HG02981 (cell line): ENCODE results near the gene IL1RAPL1.
"Not testable (repeated sequence)": the region's sequence is repeated elsewhere in the genome, so short reads cannot be mapped to it uniquely, and the experiment has no call there.

Experiments used
- ATAC-seq: cut with Tn5 transposase; IDR thresholded peaks from one replicate; pipeline ENCODE4 v1.9.1; 2021; ENCODE audit warnings: mild to moderate bottlenecking, moderate library complexity; ENCODE audit not compliant: unreplicated experiment

Gene IL1RAPL1

DNA sequence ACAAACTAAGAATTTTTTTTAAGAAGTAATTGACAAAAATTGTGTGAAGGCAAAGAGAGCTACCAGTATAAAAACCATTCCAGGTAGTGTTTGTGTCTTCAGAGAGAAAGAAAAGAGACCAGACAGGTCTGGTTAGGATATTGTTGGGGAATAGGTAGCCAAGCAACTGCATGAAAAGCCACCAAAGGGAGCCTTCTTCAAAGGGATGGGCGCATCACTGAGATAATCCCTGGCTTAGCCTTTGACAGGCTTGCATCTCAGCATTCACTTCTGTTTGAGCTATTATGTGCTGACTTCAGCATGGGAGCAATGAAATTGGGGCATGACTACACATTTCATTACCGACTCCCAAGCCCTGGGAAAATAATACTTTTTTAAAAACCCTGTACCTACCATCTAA, 496.6 kb downstream of the IL1RAPL1 start:
- no peak for ATAC-seq

GRCh38 chrX:29090811-29091210, 503.6 kb downstream of the IL1RAPL1 start:
- ATAC-seq, result no peak

GRCh38 chrX:29107231-29107630, 520.0 kb downstream of the IL1RAPL1 start:
- ATAC-seq, result no peak

DNA sequence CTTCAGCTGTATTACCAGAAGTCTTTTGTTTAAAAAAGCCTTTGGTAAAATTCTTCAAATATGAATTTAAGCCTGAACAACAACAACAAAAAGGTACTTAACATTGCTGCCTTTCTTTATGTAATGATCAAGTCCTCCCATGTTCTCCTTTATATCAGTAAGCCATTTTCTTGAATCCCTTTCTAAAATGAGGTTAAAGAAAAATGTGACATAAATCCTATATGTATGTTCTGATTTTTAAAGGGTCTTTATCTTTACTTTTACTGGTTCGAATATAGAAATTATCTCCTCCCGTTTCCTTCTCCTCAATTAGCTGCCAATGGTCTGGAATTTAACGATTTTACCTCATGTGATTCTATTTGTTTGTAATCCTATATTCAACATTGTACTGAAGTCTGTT, 522.8 kb downstream of the IL1RAPL1 start:
- ATAC-seq, result no peak

DNA sequence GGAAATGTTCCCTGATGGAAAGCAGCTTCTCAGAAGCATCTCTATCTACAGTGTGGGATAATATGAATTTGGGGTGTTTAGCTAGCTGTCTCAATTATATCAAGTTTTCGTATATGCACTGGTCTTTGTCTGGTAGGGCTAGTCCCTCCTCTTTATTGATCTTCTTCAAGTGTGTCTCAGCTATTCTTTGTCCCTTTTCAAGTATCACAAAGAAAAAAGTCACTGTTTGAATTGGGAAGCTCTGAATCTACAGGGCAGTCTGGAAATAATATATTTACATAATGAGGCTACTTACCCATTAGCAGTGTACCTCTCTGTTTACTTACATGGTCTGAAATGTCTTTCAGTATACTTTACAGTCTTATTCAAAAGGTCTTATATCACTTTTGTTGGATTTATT, 526.0 kb downstream of the IL1RAPL1 start:
- no peak for ATAC-seq

GRCh38 chrX:29122817-29123216, 535.6 kb downstream of the IL1RAPL1 start:
- ATAC-seq, result not testable (repeated sequence)

- no peak for ATAC-seq
Observed at GRCh38 chrX:29130905-29131304, 543.7 kb downstream of the IL1RAPL1 start.

- ATAC-seq, result no peak
Observed at GRCh38 chrX:29136904-29137303, 549.7 kb downstream of the IL1RAPL1 start.

DNA sequence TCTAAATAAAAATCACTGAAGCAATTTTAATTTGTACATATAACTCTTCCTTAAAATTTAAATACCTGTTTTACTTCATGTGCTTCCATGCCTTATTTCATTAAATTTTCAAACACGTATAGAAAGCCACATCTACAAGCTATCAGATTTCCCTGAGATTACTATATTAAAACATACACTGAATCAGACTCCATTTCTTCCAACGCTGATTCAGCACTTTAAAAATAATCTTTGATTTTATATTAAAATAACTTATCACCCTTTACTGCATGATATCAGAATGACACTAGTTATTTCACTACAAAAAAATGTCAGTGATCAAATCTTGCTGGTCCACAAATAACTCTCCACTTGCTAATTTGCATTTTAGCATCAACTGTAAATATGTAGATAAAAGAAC, 550.8 kb downstream of the IL1RAPL1 start:
- ATAC-seq, result no peak

DNA sequence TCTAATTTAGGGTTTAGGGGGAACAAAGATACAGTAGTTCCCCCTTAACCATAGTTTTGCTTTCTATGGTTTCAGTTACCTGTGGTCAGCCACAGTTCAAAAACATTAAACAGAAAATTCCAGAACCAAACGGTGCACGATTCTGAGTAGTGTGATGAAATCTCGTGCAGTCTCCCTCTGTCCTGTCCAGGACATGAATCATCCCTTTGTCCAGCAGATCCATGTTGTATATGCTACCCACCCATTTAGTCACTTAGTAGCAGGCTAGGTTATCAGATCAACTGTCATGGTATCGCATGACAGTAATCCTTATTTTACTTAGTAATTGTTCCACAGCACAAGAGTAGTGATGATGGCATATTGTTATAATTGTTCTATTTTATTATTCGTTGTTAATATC, 556.1 kb downstream of the IL1RAPL1 start:
- ATAC-seq, result no peak

DNA sequence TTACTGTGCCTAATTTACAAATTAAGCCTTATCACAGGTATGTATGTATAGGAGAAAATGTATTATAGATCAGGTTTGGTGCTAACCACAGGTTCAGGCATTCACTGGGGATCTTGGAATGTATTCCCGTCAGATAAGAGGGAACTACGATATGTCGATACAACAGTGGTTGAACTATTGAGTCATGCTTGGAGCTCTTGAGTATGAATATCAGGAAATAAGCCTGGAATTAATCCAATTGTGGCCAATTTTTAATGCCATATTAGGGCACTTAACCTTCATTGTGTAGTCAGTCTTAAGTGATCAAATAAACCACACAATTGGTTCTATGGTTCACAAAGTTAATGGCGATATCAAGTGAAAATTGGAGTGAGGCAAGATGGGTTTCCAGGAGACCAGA, 556.5 kb downstream of the IL1RAPL1 start:
- ATAC-seq, result no peak

DNA sequence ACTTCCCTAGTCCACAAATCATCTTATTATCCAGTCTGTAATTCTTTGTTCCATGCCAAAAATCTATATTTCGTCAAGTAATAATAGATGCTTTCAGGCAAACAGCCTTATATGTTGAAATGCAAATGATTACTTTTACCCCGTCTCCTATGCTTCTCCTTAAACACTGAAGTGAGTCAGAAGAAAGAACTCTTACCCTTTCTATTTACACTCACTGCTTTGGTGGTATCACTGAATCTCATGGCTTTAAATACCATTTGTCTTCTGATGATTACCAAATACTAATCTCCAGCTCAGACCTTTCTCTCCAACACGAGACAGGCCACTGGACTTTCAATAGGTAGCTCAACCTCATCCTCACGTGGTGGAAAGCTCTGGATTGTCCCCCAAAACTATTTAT, 558.1 kb downstream of the IL1RAPL1 start:
- ATAC-seq, result no peak

GRCh38 chrX:29148511-29148910, 561.3 kb downstream of the IL1RAPL1 start:
- ATAC-seq, result no peak

DNA sequence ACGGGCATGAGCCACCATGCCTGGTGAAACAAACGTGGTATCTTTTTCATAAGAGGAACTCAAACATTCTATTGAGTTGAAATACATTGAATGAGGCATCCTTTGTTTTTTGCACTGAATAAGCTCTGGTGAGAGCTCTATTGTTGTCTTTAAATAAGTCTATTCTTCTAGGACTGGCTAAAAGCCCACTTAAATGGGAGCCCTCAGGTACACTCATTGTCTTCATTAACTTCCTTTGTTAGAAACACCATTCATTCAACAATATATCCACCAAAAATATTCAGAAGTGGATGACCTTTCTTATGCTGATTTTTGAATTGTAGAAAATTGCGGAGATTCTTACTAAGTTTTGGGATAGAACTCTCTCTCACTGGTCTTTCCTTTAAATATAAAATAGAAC, 568.0 kb downstream of the IL1RAPL1 start:
- ATAC-seq, result no peak

- ATAC-seq, result no peak
Observed at GRCh38 chrX:29172880-29173279, 585.6 kb downstream of the IL1RAPL1 start.

- ATAC-seq, result no peak
Observed at GRCh38 chrX:29187264-29187663, 600.0 kb downstream of the IL1RAPL1 start.

- ATAC-seq, result no peak
Observed at GRCh38 chrX:29196501-29196900, 609.3 kb downstream of the IL1RAPL1 start.

GRCh38 chrX:29215251-29215650, 628.0 kb downstream of the IL1RAPL1 start:
- no peak for ATAC-seq

DNA sequence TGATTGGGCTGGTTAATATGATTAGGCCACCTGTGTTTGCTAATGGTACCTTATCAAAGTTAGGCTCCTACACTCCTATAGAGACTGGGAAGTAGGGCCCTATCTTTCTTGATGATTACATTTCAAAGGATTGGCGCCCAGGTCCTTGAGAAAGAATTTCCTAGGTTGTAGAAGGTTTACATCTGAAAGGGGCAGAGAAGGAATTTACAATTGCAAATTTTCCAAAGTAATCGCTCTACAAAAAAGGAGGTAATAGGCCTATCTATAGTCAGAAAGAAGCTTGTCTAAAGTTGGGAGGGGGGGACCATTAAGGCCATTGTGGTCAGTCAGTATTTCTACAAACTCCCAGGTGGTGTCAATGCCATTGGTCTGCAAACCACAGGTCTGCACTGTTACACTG, 638.4 kb downstream of the IL1RAPL1 start:
- no peak for ATAC-seq

- ATAC-seq, result no peak
Observed at GRCh38 chrX:29229802-29230201, 642.6 kb downstream of the IL1RAPL1 start.

DNA sequence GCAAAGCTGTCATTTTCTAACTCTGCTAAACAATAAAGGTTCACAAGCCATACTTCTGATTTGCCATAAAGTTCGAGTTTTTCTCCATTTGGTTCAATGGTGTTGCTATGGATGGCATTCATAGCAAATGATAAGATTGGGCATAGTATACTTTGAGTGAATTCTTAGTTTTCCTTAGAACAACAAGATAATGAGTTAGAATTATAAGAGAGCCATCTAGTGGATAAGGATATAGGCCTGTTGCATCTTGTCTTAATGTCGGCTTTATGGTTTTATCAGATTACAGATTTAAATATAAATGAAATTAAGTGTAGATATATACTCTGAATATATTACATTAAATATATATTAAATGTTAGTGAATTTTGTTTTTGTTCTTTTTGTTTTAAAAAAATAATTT, 644.6 kb downstream of the IL1RAPL1 start:
- ATAC-seq, result no peak

DNA sequence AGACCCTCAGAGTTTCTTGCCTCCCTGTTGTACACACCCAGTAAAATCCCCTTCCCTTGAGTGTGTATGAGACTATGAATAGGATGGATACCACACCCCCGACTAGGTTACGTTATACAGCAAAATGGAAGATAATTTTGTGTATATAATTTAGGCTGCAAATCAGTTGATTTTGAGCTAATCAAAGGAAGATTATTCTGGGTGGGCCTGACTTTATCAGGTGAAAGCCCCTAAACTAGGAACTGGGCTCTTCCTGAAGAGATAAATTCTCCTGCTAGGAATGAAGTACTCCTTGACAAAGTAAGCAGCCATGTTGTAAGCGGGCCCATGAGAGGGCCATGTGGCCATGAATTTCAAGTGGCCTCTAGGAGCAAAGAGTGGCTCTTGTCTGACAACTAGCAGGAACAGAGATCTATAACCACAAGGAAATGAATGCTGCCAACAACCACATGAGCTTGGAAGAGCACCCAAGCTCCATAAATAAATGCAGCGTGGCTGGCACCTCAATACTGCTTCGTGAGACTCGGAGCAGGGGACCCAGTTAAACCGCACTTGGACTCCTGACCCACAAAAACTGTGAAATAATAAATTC, 646.4 kb downstream of the IL1RAPL1 start:
- no peak for ATAC-seq

- ATAC-seq, result no peak
Observed at GRCh38 chrX:29237972-29238371, 650.7 kb downstream of the IL1RAPL1 start.
